KMS-11 (cell line): Measurements from ENCODE around the gene ADPRH.
"Not testable (repeated sequence)": the region's sequence is repeated elsewhere in the genome, so short reads cannot be mapped to it uniquely, and the experiment has no call there.

Experiments
- H2AFZ ChIP-seq: fragments of 200-600 bp; sonication (generic); 2 replicates; pipeline ENCODE4 v1.6.1; 2016; ENCODE audit warnings: antibody characterized with exemption, mixed run types, low read depth
- H3K27ac ChIP-seq: fragments of 200-600 bp; sonication (generic); 2 replicates; pipeline ENCODE4 v1.6.1; 2016; ENCODE audit warnings: mild to moderate bottlenecking, mixed run types
- H3K27me3 ChIP-seq: fragments of 200-600 bp; sonication (generic); 2 replicates; pipeline ENCODE4 v1.6.1; 2017; ENCODE audit warnings: mild to moderate bottlenecking, low read depth, mixed run types, moderate library complexity; ENCODE audit not compliant: insufficient read depth
- H3K36me3 ChIP-seq: fragments of 200-600 bp; sonication (generic); 2 replicates; pipeline ENCODE4 v1.6.1; 2017; ENCODE audit warnings: mild to moderate bottlenecking, mixed run types; ENCODE audit not compliant: insufficient read depth
- H3K4me1 ChIP-seq: fragments of 200-600 bp; sonication (generic); 2 replicates; pipeline ENCODE4 v1.6.1; 2016; ENCODE audit warnings: mild to moderate bottlenecking, low read depth, mixed run types; ENCODE audit not compliant: poor library complexity, severe bottlenecking
- H3K4me2 ChIP-seq: fragments of 200-600 bp; sonication (generic); 2 replicates; pipeline ENCODE4 v1.7.0; 2016; ENCODE audit warnings: mild to moderate bottlenecking, mixed run types
- H3K4me3 ChIP-seq: fragments of 200-600 bp; sonication (generic); IDR thresholded peaks from 2 replicates; pipeline ENCODE4 v1.6.1; 2017; ENCODE audit warnings: low read depth, low read length, mixed read lengths; ENCODE audit not compliant: insufficient read depth
- H3K79me2 ChIP-seq: fragments of 200-600 bp; sonication (generic); 2 replicates; pipeline ENCODE4 v1.6.1; 2016; ENCODE audit warnings: low read depth, mixed run types; ENCODE audit not compliant: insufficient read depth
- H3K9ac ChIP-seq: fragments of 200-600 bp; sonication (generic); 2 replicates; pipeline ENCODE4 v1.6.1; 2016; ENCODE audit warnings: mild to moderate bottlenecking, mixed run types
- H4K20me1 ChIP-seq: fragments of 200-600 bp; sonication (generic); 2 replicates; pipeline ENCODE4 v1.6.1; 2016; ENCODE audit warnings: mild to moderate bottlenecking, mixed run types; ENCODE audit not compliant: insufficient read depth
- CTCF ChIP-seq: fragments of 200-600 bp; sonication (generic); conservative IDR thresholded peaks from 2 replicates; pipeline ENCODE4 v1.6.1; 2017; ENCODE audit warnings: low read depth, mild to moderate bottlenecking, antibody characterized with exemption, low read length, moderate library complexity, mixed read lengths

ADPRH gene

GRCh38 chr3:119592861-119593260, 13.6 kb downstream of the ADPRH start:
- no peak for TF ChIP-seq CTCF
- no peaks in the 10 kb centered on the region for H3K27me3 ChIP-seq
- no peaks in the 10 kb centered on the region for H4K20me1 ChIP-seq
- no peaks in the 10 kb centered on the region for H3K36me3 ChIP-seq
- H2AFZ ChIP-seq: no peak overlapping the region
- H3K4me1 ChIP-seq: peaks cover 18% of the 10 kb centered on the region
- no peak overlapping the region for H3K4me3 ChIP-seq
- no peak overlapping the region for H3K9ac ChIP-seq
- no peak overlapping the region for H3K27ac ChIP-seq
- H3K4me2 ChIP-seq: no peak overlapping the region
- H3K79me2 ChIP-seq: no peaks in the 10 kb centered on the region

- Histone ChIP-seq H3K4me3 (no peak overlapping the region), H3K36me3 (no peaks in the 10 kb centered on the region), H3K9ac (no peak overlapping the region), H3K4me1 (peaks cover 18% of the 10 kb centered on the region), H3K79me2 (no peaks in the 10 kb centered on the region), H3K27me3 (no peaks in the 10 kb centered on the region), H2AFZ (no peak overlapping the region), H3K27ac (no peak overlapping the region), H4K20me1 (no peaks in the 10 kb centered on the region), H3K4me2 (no peak overlapping the region)
- TF ChIP-seq CTCF: no peak
Observed at GRCh38 chr3:119594066-119594465, 14.8 kb downstream of the ADPRH start.

GRCh38 chr3:119594929-119595328, 15.6 kb downstream of the ADPRH start:
- not testable (repeated sequence) for H3K36me3 ChIP-seq, H3K79me2 ChIP-seq, H3K27ac ChIP-seq, H3K4me3 ChIP-seq, H2AFZ ChIP-seq, H3K27me3 ChIP-seq, H4K20me1 ChIP-seq, H3K4me2 ChIP-seq, H3K9ac ChIP-seq
- peaks cover 18% of the 10 kb centered on the region for H3K4me1 ChIP-seq

- Histone ChIP-seq H3K27me3 (no peaks in the 10 kb centered on the region), H4K20me1 (no peaks in the 10 kb centered on the region), H3K4me3 (no peak overlapping the region), H3K4me1 (peaks cover 18% of the 10 kb centered on the region), H3K9ac (no peak overlapping the region), H2AFZ (no peak overlapping the region; the same call in 1 of the 2 replicates), H3K36me3 (no peaks in the 10 kb centered on the region), H3K79me2 (no peaks in the 10 kb centered on the region), H3K27ac (no peak overlapping the region), H3K4me2 (no peak overlapping the region; the same call in 1 of the 2 replicates)
- no peak for TF ChIP-seq CTCF
Observed at GRCh38 chr3:119595639-119596334, 16.5 kb downstream of the ADPRH start.

- Histone ChIP-seq H4K20me1 (no peaks in the 10 kb centered on the region), H3K36me3 (no peaks in the 10 kb centered on the region), H3K9ac (no peak overlapping the region), H3K4me3 (no peak overlapping the region), H3K79me2 (no peaks in the 10 kb centered on the region), H2AFZ (no peak overlapping the region; the same call in 1 of the 2 replicates), H3K4me2 (no peak overlapping the region), H3K27ac (no peak overlapping the region), H3K4me1 (peaks cover 18% of the 10 kb centered on the region), H3K27me3 (no peaks in the 10 kb centered on the region)
- TF ChIP-seq CTCF: no peak
Observed at GRCh38 chr3:119596398-119596797, 17.1 kb downstream of the ADPRH start.
